ENCODE measurements around the gene TBC1D32.

Gene TBC1D32

DNA sequence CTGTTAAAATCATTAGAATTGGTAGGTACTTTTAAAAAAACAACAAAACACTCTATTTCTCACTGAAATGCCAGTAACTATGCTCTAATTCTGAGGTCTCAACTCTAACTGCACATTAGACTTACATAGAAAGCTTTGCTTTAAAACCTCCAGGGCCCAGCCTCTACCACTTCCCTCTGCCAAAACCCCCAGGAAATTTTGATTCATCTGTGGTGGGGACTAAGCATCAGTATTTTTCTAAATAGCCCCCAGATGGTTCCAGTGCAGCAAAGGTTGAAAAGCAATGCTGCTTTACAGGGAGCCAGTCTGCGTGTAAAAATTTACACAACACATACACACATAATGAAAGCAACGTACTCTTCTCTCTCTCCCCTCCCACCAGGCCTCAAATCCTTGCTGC is 3.8 kb downstream of the TBC1D32 start:
- TF ChIP-seq ZNF70 (CRISPR knock-in tag; IDR thresholded peaks at IDR 0.05) (no peak), CSDC2 (CRISPR knock-in tag; IDR thresholded peaks at IDR 0.05) (no peak), ZNF8 (CRISPR knock-in tag; IDR thresholded peaks at IDR 0.05) (no peak)
- ATAC-seq, result no peak

DNA sequence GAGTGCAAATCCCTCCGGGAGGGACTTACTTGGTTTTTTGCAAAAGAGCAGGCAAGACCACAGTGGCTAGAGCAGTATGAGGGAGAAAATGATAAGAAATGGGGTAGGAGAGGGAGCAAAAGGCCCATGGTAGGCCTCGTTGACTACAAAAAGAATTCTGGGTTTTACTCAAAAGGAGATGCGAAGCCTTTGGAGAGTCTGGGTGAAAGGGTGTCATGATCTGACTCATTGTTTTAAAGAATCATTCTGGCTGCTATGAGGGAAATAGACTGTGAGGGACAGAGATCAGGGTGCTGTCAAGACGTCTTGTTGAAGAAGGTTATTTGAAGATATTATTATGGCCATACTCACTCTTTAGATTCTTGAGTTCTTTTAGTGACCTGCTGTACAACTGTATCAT is 13.0 kb downstream of the TBC1D32 start:
- no peak for ATAC-seq
- TF ChIP-seq PPARA (CRISPR knock-in tag; IDR thresholded peaks at IDR 0.05; ENCODE audit: borderline replicate concordance) (no peak), ZFP3 (CRISPR knock-in tag; IDR thresholded peaks at IDR 0.05) (no peak), OSR1 (CRISPR knock-in tag; IDR thresholded peaks at IDR 0.05) (no peak), ZNF70 (CRISPR knock-in tag; IDR thresholded peaks at IDR 0.05) (no peak), BACH2 (CRISPR knock-in tag; IDR thresholded peaks at IDR 0.05; ENCODE audit: borderline replicate concordance) (no peak), TCF4 (CRISPR knock-in tag; IDR thresholded peaks at IDR 0.05; ENCODE audit: borderline replicate concordance) (no peak), ZC3H10 (CRISPR knock-in tag; IDR thresholded peaks at IDR 0.05) (no peak), CSDC2 (CRISPR knock-in tag; IDR thresholded peaks at IDR 0.05) (no peak), TOX (CRISPR knock-in tag; IDR thresholded peaks at IDR 0.05; ENCODE audit: borderline replicate concordance) (no peak), ZFP30 (CRISPR knock-in tag; IDR thresholded peaks at IDR 0.05) (no peak), GLIS3 (CRISPR knock-in tag; IDR thresholded peaks at IDR 0.05) (no peak), SNAI2 (CRISPR knock-in tag; IDR thresholded peaks at IDR 0.05) (no peak)

GRCh38 chr6:121319603-121320002 is 14.7 kb downstream of the TBC1D32 start:
- TF ChIP-seq BACH2 (CRISPR knock-in tag; IDR thresholded peaks at IDR 0.05; ENCODE audit: borderline replicate concordance) (no peak), ISL1 (CRISPR knock-in tag; IDR thresholded peaks at IDR 0.05) (no peak), SNAI2 (CRISPR knock-in tag; IDR thresholded peaks at IDR 0.05) (no peak), TSHZ2 (CRISPR knock-in tag; IDR thresholded peaks at IDR 0.05) (no peak), ARNTL (CRISPR knock-in tag; IDR thresholded peaks at IDR 0.05; ENCODE audit: borderline replicate concordance, low read depth) (no peak), CSRNP3 (CRISPR knock-in tag; IDR thresholded peaks at IDR 0.05) (no peak), PPARA (CRISPR knock-in tag; IDR thresholded peaks at IDR 0.05; ENCODE audit: borderline replicate concordance) (no peak), OSR1 (CRISPR knock-in tag; IDR thresholded peaks at IDR 0.05) (no peak), ZNF565 (CRISPR knock-in tag; conservative IDR thresholded peaks at IDR 0.05; ENCODE audit: low read depth) (no peak), GLIS3 (CRISPR knock-in tag; IDR thresholded peaks at IDR 0.05) (no peak), TCF4 (CRISPR knock-in tag; IDR thresholded peaks at IDR 0.05; ENCODE audit: borderline replicate concordance) (no peak), ZFP30 (CRISPR knock-in tag; IDR thresholded peaks at IDR 0.05) (no peak), CSDC2 (CRISPR knock-in tag; IDR thresholded peaks at IDR 0.05) (no peak)
- TF ChIP-seq, protein P1, sequence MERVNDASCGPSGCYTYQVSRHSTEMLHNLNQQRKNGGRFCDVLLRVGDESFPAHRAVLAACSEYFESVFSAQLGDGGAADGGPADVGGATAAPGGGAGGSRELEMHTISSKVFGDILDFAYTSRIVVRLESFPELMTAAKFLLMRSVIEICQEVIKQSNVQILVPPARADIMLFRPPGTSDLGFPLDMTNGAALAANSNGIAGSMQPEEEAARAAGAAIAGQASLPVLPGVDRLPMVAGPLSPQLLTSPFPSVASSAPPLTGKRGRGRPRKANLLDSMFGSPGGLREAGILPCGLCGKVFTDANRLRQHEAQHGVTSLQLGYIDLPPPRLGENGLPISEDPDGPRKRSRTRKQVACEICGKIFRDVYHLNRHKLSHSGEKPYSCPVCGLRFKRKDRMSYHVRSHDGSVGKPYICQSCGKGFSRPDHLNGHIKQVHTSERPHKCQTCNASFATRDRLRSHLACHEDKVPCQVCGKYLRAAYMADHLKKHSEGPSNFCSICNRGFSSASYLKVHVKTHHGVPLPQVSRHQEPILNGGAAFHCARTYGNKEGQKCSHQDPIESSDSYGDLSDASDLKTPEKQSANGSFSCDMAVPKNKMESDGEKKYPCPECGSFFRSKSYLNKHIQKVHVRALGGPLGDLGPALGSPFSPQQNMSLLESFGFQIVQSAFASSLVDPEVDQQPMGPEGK (CRISPR knock-in tag; IDR thresholded peaks at IDR 0.05; ENCODE audit: borderline replicate concordance), result no peak
- ATAC-seq, result no peak

DNA sequence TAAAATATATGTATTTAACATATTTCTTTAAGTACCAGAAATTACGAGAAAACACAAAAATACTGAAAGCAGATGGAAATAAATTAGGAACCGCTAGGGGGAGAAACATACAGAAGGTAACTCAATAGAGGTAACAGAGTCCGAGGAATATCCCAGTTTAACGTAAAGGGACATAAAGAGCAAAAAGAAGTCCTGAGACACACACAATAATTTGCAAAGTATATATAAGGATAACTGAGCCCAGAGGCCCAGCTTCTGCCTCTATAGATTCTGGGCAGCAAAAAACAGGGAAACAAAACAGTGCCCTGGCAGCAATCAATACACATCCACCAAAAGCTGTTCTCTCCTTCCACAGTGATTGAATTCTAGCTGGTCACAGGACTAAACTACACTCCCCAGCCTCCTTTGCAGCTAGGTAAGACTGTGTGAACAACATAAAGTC is 15.1 kb downstream of the TBC1D32 start:
- ATAC-seq, result no peak
- TF ChIP-seq CSDC2 (CRISPR knock-in tag; IDR thresholded peaks at IDR 0.05) (no peak), ZC3H10 (CRISPR knock-in tag; IDR thresholded peaks at IDR 0.05) (no peak), SNAI2 (CRISPR knock-in tag; IDR thresholded peaks at IDR 0.05) (no peak), ZNF70 (CRISPR knock-in tag; IDR thresholded peaks at IDR 0.05) (no peak), CSRNP3 (CRISPR knock-in tag; IDR thresholded peaks at IDR 0.05) (no peak), TOX (CRISPR knock-in tag; IDR thresholded peaks at IDR 0.05; ENCODE audit: borderline replicate concordance) (no peak), ESRRG (CRISPR knock-in tag; IDR thresholded peaks at IDR 0.05) (no peak), ZNF8 (CRISPR knock-in tag; IDR thresholded peaks at IDR 0.05) (no peak), OSR1 (CRISPR knock-in tag; IDR thresholded peaks at IDR 0.05) (no peak), ZNF565 (CRISPR knock-in tag; conservative IDR thresholded peaks at IDR 0.05; ENCODE audit: low read depth) (no peak), BACH2 (CRISPR knock-in tag; IDR thresholded peaks at IDR 0.05; ENCODE audit: borderline replicate concordance) (no peak)
- TF ChIP-seq, protein P2, sequence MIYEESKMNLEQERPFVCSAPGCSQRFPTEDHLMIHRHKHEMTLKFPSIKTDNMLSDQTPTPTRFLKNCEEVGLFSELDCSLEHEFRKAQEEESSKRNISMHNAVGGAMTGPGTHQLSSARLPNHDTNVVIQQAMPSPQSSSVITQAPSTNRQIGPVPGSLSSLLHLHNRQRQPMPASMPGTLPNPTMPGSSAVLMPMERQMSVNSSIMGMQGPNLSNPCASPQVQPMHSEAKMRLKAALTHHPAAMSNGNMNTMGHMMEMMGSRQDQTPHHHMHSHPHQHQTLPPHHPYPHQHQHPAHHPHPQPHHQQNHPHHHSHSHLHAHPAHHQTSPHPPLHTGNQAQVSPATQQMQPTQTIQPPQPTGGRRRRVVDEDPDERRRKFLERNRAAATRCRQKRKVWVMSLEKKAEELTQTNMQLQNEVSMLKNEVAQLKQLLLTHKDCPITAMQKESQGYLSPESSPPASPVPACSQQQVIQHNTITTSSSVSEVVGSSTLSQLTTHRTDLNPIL (CRISPR knock-in tag; IDR thresholded peaks at IDR 0.05; ENCODE audit: low read depth), result no peak
